SK-N-SH (cell line): ENCODE results near the gene CRIM1.

Experiments
- CTCF ChIP-seq: fragments of 200-600 bp; sonication (generic); IDR thresholded peaks from 2 replicates; pipeline ENCODE4 v1.6.1; 2017; ENCODE audit warnings: antibody characterized with exemption, mild to moderate bottlenecking, moderate library complexity
- EP300 ChIP-seq, 2 experiments: IDR thresholded peaks; 2 replicates each; pipeline versions ENCODE4 v1.4.0 to v1.6.1; 2012; ENCODE audit warnings: borderline replicate concordance in 1 of 2, low read depth in 1 of 2, low read length in 1 of 2
- IRF3 ChIP-seq: fragments of 150-350 bp; IDR thresholded peaks from 2 replicates; pipeline ENCODE4 v1.6.1; 2016; ENCODE audit warnings: mild to moderate bottlenecking, low read depth, low read length
- JUND ChIP-seq: IDR thresholded peaks from 2 replicates; pipeline ENCODE4 v1.4.0; 2012
- NFIC ChIP-seq: IDR thresholded peaks from 2 replicates; pipeline ENCODE4 v1.4.0; 2012; ENCODE audit warnings: borderline replicate concordance
- POLR2AphosphoS5 ChIP-seq: IDR thresholded peaks from 2 replicates; pipeline ENCODE4 v1.6.1; 2012; ENCODE audit warnings: low read depth, low read length
- RFX5 ChIP-seq: IDR thresholded peaks from 2 replicates; pipeline ENCODE4 v1.6.1; 2012; ENCODE audit warnings: mild to moderate bottlenecking, improper control_type of control experiment, low read length
- RXRA ChIP-seq: IDR thresholded peaks from 2 replicates; pipeline ENCODE4 v1.4.0; 2012; ENCODE audit warnings: low read depth, mild to moderate bottlenecking, borderline replicate concordance
- USF1 ChIP-seq: IDR thresholded peaks from 2 replicates; pipeline ENCODE4 v1.4.0; 2012; ENCODE audit warnings: low read depth, borderline replicate concordance
- TF ChIP-seq, protein P1 (sequence below): IDR thresholded peaks from 2 replicates; pipeline ENCODE4 v1.6.1; 2012; ENCODE audit warnings: mild to moderate bottlenecking, low read depth, low read length, moderate library complexity
- TF ChIP-seq, protein P2 (sequence below): fragments of 150-350 bp; IDR thresholded peaks from 2 replicates; pipeline ENCODE4 v1.6.1; 2017; ENCODE audit warnings: antibody characterized with exemption, low read length, low read depth, borderline replicate concordance

DNA sequence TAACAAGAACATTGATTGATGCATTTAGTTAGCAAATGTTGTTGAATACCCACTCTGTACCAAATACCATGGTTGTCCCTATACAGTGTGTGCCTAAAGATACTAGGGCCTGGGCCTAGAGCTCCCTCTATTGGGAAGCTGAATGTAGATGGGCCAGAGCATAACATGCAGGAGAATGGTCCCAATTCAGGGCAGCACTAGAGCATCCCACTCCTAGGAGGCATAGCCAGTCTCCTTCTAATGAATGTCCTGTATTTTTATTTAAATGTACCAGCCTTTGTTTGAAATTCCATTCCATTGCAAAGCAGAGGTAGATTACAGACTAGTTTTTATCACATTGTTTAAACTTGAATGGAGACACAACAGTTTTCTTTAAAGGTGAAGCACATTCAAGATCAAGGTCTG is 151.8 kb downstream of the CRIM1 start:
- no peak for TF ChIP-seq RFX5
- TF ChIP-seq USF1, result no peak
- TF ChIP-seq CTCF, result peak; percentile 98
- TF ChIP-seq NFIC, result no peak
- TF ChIP-seq, protein P1, sequence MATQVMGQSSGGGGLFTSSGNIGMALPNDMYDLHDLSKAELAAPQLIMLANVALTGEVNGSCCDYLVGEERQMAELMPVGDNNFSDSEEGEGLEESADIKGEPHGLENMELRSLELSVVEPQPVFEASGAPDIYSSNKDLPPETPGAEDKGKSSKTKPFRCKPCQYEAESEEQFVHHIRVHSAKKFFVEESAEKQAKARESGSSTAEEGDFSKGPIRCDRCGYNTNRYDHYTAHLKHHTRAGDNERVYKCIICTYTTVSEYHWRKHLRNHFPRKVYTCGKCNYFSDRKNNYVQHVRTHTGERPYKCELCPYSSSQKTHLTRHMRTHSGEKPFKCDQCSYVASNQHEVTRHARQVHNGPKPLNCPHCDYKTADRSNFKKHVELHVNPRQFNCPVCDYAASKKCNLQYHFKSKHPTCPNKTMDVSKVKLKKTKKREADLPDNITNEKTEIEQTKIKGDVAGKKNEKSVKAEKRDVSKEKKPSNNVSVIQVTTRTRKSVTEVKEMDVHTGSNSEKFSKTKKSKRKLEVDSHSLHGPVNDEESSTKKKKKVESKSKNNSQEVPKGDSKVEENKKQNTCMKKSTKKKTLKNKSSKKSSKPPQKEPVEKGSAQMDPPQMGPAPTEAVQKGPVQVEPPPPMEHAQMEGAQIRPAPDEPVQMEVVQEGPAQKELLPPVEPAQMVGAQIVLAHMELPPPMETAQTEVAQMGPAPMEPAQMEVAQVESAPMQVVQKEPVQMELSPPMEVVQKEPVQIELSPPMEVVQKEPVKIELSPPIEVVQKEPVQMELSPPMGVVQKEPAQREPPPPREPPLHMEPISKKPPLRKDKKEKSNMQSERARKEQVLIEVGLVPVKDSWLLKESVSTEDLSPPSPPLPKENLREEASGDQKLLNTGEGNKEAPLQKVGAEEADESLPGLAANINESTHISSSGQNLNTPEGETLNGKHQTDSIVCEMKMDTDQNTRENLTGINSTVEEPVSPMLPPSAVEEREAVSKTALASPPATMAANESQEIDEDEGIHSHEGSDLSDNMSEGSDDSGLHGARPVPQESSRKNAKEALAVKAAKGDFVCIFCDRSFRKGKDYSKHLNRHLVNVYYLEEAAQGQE, result no peak
- no peak for TF ChIP-seq POLR2AphosphoS5
- TF ChIP-seq, protein P2, sequence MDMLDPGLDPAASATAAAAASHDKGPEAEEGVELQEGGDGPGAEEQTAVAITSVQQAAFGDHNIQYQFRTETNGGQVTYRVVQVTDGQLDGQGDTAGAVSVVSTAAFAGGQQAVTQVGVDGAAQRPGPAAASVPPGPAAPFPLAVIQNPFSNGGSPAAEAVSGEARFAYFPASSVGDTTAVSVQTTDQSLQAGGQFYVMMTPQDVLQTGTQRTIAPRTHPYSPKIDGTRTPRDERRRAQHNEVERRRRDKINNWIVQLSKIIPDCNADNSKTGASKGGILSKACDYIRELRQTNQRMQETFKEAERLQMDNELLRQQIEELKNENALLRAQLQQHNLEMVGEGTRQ, result no peak
- no peak for TF ChIP-seq JUND
- no peak for TF ChIP-seq IRF3
- TF ChIP-seq EP300 (IDR thresholded peaks at IDR 0.05; ENCODE audit: borderline replicate concordance in 1 of 2, low read depth in 1 of 2, low read length in 1 of 2), result no peak
- no peak for TF ChIP-seq RXRA
